Measurements from ENCODE around the gene MCTP2.

- TF ChIP-seq, protein P1, sequence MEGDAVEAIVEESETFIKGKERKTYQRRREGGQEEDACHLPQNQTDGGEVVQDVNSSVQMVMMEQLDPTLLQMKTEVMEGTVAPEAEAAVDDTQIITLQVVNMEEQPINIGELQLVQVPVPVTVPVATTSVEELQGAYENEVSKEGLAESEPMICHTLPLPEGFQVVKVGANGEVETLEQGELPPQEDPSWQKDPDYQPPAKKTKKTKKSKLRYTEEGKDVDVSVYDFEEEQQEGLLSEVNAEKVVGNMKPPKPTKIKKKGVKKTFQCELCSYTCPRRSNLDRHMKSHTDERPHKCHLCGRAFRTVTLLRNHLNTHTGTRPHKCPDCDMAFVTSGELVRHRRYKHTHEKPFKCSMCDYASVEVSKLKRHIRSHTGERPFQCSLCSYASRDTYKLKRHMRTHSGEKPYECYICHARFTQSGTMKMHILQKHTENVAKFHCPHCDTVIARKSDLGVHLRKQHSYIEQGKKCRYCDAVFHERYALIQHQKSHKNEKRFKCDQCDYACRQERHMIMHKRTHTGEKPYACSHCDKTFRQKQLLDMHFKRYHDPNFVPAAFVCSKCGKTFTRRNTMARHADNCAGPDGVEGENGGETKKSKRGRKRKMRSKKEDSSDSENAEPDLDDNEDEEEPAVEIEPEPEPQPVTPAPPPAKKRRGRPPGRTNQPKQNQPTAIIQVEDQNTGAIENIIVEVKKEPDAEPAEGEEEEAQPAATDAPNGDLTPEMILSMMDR (IDR thresholded peaks at IDR 0.05): no peak
- TF ChIP-seq ATF6 (CRISPR knock-in tag; IDR thresholded peaks at IDR 0.05) (no peak), ATF1 (CRISPR knock-in tag; IDR thresholded peaks at IDR 0.05) (no peak), FOXP4 (CRISPR knock-in tag; IDR thresholded peaks at IDR 0.05) (no peak), ZNF423 (CRISPR knock-in tag; IDR thresholded peaks at IDR 0.05) (no peak), ZBTB21 (CRISPR knock-in tag; IDR thresholded peaks at IDR 0.05; ENCODE audit: borderline replicate concordance) (no peak), ARID4B (CRISPR knock-in tag; IDR thresholded peaks at IDR 0.05; ENCODE audit: borderline replicate concordance) (no peak), NR2C2 (CRISPR knock-in tag; IDR thresholded peaks at IDR 0.05) (no peak), ESRRA (CRISPR knock-in tag; IDR thresholded peaks at IDR 0.05; ENCODE audit: borderline replicate concordance) (no peak)
- TF ChIP-seq, protein P2, sequence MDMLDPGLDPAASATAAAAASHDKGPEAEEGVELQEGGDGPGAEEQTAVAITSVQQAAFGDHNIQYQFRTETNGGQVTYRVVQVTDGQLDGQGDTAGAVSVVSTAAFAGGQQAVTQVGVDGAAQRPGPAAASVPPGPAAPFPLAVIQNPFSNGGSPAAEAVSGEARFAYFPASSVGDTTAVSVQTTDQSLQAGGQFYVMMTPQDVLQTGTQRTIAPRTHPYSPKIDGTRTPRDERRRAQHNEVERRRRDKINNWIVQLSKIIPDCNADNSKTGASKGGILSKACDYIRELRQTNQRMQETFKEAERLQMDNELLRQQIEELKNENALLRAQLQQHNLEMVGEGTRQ (CRISPR knock-in tag; IDR thresholded peaks at IDR 0.05): no peak
- TF ChIP-seq, protein P3, sequence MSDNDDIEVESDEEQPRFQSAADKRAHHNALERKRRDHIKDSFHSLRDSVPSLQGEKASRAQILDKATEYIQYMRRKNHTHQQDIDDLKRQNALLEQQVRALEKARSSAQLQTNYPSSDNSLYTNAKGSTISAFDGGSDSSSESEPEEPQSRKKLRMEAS (CRISPR knock-in tag; IDR thresholded peaks at IDR 0.05): no peak
- TF ChIP-seq, protein P4, sequence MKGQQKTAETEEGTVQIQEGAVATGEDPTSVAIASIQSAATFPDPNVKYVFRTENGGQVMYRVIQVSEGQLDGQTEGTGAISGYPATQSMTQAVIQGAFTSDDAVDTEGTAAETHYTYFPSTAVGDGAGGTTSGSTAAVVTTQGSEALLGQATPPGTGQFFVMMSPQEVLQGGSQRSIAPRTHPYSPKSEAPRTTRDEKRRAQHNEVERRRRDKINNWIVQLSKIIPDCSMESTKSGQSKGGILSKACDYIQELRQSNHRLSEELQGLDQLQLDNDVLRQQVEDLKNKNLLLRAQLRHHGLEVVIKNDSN (CRISPR knock-in tag; IDR thresholded peaks at IDR 0.05): no peak
Measured at GRCh38 chr15:94446441-94446840, 215.1 kb downstream of the MCTP2 start.

Data from WTC11 (cell line).